H9 (cell line): ENCODE results near the gene MAJIN. TPM values are rescaled to one million over a fixed set of nuclear protein-coding genes. Genes with fewer than 3 reads are reported as not detected.

ENCODE experiments used
- DNase-seq: peaks from one replicate; pipeline ENCODE4 v3.0.0-alpha.2; 2017
- H2AFZ ChIP-seq: one replicate; pipeline ENCODE4 v1.6.1; 2013; ENCODE audit warnings: mild to moderate bottlenecking, low read length, control low read depth, moderate library complexity
- H2AK5ac ChIP-seq: 2 replicates; pipeline ENCODE4 v1.6.1; 2013; ENCODE audit warnings: low read length, control low read depth, mixed read lengths; ENCODE audit not compliant: insufficient read length
- H2BK120ac ChIP-seq: one replicate; pipeline ENCODE4 v1.6.1; 2013; ENCODE audit warnings: low read depth, mild to moderate bottlenecking, low read length, control low read depth, inconsistent platforms; ENCODE audit not compliant: poor library complexity, severe bottlenecking
- H2BK12ac ChIP-seq: 2 replicates; pipeline ENCODE4 v1.6.1; 2013; ENCODE audit warnings: low read length, control low read depth, mixed read lengths, low read depth; ENCODE audit not compliant: insufficient read length
- H2BK15ac ChIP-seq: 2 replicates; pipeline ENCODE4 v1.6.1; 2013; ENCODE audit warnings: low read depth, low read length, control low read depth
- H2BK20ac ChIP-seq: one replicate; pipeline ENCODE4 v1.6.1; 2013; ENCODE audit warnings: low read depth, mild to moderate bottlenecking, low read length, control low read depth, inconsistent platforms; ENCODE audit not compliant: poor library complexity, severe bottlenecking
- H2BK5ac ChIP-seq: 2 replicates; pipeline ENCODE4 v1.6.1; 2013; ENCODE audit warnings: low read length, control low read depth, mixed read lengths; ENCODE audit not compliant: insufficient read length
- H3K14ac ChIP-seq: 2 replicates; pipeline ENCODE4 v1.6.1; 2013; ENCODE audit warnings: low read length, control low read depth; ENCODE audit not compliant: insufficient read depth
- H3K18ac ChIP-seq: 2 replicates; pipeline ENCODE4 v1.6.1; 2013; ENCODE audit warnings: low read depth, mild to moderate bottlenecking, mixed read lengths, low read length, control low read depth; ENCODE audit not compliant: insufficient read length
- H3K23ac ChIP-seq: 2 replicates; pipeline ENCODE4 v1.6.1; 2013; ENCODE audit warnings: low read length, control low read depth, mixed read lengths, low read depth; ENCODE audit not compliant: insufficient read length
- H3K23me2 ChIP-seq: 2 replicates; pipeline ENCODE4 v1.6.1; 2013; ENCODE audit warnings: low read depth, mild to moderate bottlenecking, mixed read lengths, low read length, control low read depth; ENCODE audit not compliant: insufficient read length, poor library complexity, severe bottlenecking
- H3K27ac ChIP-seq: 2 replicates; pipeline ENCODE4 v1.5.1; 2013; ENCODE audit warnings: low read length, control low read depth, mixed read lengths, low read depth; ENCODE audit not compliant: insufficient read length
- H3K27me3 ChIP-seq: 2 replicates; pipeline ENCODE4 v1.6.1; 2013; ENCODE audit warnings: low read length, control low read depth, inconsistent platforms; ENCODE audit not compliant: insufficient read depth
- H3K4ac ChIP-seq: 2 replicates; pipeline ENCODE4 v1.6.1; 2013; ENCODE audit warnings: low read depth, mild to moderate bottlenecking, control low read depth, inconsistent platforms, low read length, moderate library complexity
- H3K4me1 ChIP-seq: 2 replicates; pipeline ENCODE4 v1.6.1; 2013; ENCODE audit warnings: low read length, control low read depth, inconsistent platforms; ENCODE audit not compliant: insufficient read depth
- H3K4me2 ChIP-seq: 2 replicates; pipeline ENCODE4 v1.6.1; 2013; ENCODE audit warnings: low read length, control low read depth, mixed read lengths; ENCODE audit not compliant: insufficient read length, insufficient read depth
- H3K56ac ChIP-seq: 2 replicates; pipeline ENCODE4 v1.6.1; 2013; ENCODE audit warnings: low read depth, mild to moderate bottlenecking, mixed read lengths, low read length, control low read depth; ENCODE audit not compliant: insufficient read length
- H3K79me1 ChIP-seq: 2 replicates; pipeline ENCODE4 v1.6.1; 2013; ENCODE audit warnings: low read depth, mild to moderate bottlenecking, moderate library complexity, low read length, control low read depth, inconsistent platforms; ENCODE audit not compliant: insufficient read depth, poor library complexity, severe bottlenecking
- H3K79me2 ChIP-seq: 2 replicates; pipeline ENCODE4 v1.6.1; 2013; ENCODE audit warnings: low read length, control low read depth, inconsistent platforms; ENCODE audit not compliant: insufficient read depth
- H3K9ac ChIP-seq: 2 replicates; pipeline ENCODE4 v1.6.1; 2013; ENCODE audit warnings: low read length, control low read depth, mixed read lengths; ENCODE audit not compliant: insufficient read length; ENCODE audit errors: extremely low read depth
- H3K9me3 ChIP-seq: one replicate; pipeline ENCODE4 v1.6.1; 2013; ENCODE audit warnings: low read depth, low read length, inconsistent platforms; ENCODE audit not compliant: control insufficient read depth
- H3T11ph ChIP-seq: one replicate; pipeline ENCODE4 v1.6.1; 2013; ENCODE audit warnings: mild to moderate bottlenecking, low read length, control low read depth, inconsistent platforms
- H4K20me1 ChIP-seq: one replicate; pipeline ENCODE4 v1.6.1; 2013; ENCODE audit not compliant: control insufficient read depth, insufficient read length, insufficient read depth
- H4K5ac ChIP-seq: 2 replicates; pipeline ENCODE4 v1.6.1; 2013; ENCODE audit warnings: low read depth, mild to moderate bottlenecking, mixed read lengths, low read length, control low read depth; ENCODE audit not compliant: insufficient read length
- H4K8ac ChIP-seq: replicated peaks from 2 replicates; pipeline ENCODE4 v1.6.1; 2013; ENCODE audit warnings: low read length, control low read depth, mixed read lengths, low read depth; ENCODE audit not compliant: insufficient read length
- H4K91ac ChIP-seq: 2 replicates; pipeline ENCODE4 v1.6.1; 2013; ENCODE audit warnings: low read depth, mild to moderate bottlenecking, moderate library complexity, mixed read lengths, low read length, control low read depth; ENCODE audit not compliant: insufficient read length
- H3K27ac Mint-ChIP-seq, 3 experiments: 2 replicates in 2 of 3; 3 replicates in 1 of 3; pipeline ENCODE4 v1.8.0; 2020 to 2021; ENCODE audit warnings: mixed read lengths in 3 of 3, mild to moderate bottlenecking in 1 of 3, moderate library complexity in 1 of 3
- H3K27me3 Mint-ChIP-seq: 2 replicates; pipeline ENCODE4 v1.8.0; 2021; ENCODE audit warnings: low read depth, mild to moderate bottlenecking, moderate library complexity, mixed read lengths
- H3K36me3 Mint-ChIP-seq, 3 experiments: 2 replicates in 2 of 3; 3 replicates in 1 of 3; pipeline ENCODE4 v1.8.0; 2020 to 2021; ENCODE audit warnings: low read depth in 3 of 3, mixed read lengths in 3 of 3; ENCODE audit not compliant: insufficient read depth in 1 of 3
- H3K4me1 Mint-ChIP-seq, 2 experiments: 2 replicates each; pipeline ENCODE4 v1.8.0; 2020; ENCODE audit warnings: mixed read lengths in 2 of 2
- H3K4me3 Mint-ChIP-seq, 2 experiments: 2 replicates in 1 of 2; 3 replicates in 1 of 2; pipeline ENCODE4 v1.8.0; 2020 to 2021; ENCODE audit warnings: mild to moderate bottlenecking in 2 of 2, mixed read lengths in 2 of 2, moderate library complexity in 1 of 2
- H3K9me3 Mint-ChIP-seq, 2 experiments: 2 replicates in 1 of 2; 3 replicates in 1 of 2; pipeline ENCODE4 v1.8.0; 2020; ENCODE audit warnings: mild to moderate bottlenecking in 2 of 2, mixed read lengths in 2 of 2, moderate library complexity in 1 of 2
- WGBS: extraction: QIAGEN DNeasy Blood & Tissue Kit; methylation state at CpG from one replicate; pipeline ENCODE4 v1.1.7; 2013; ENCODE audit warnings: missing lambda C conversion rate, low lambda C conversion rate, mixed read lengths; ENCODE audit not compliant: insufficient read length; ENCODE audit errors: extremely low coverage; 5-methylcytosine and 5-hydroxymethylcytosine counted together
- total RNA-seq: library from RNA; stranded (reverse); gene quantifications from 2 replicates; pipeline ENCODE4 v1.2.1, GENCODE V29; 2021
- TF ChIP-seq, protein P1 (sequence below): fragments of 200-600 bp; sonication (generic); conservative IDR thresholded peaks from 3 replicates; pipeline ENCODE4 v1.8.0; 2021; ENCODE audit warnings: antibody characterized with exemption, mild to moderate bottlenecking

MAJIN gene
- total RNA-seq, 1 experiment from 2014 or later, result not detected

DNA sequence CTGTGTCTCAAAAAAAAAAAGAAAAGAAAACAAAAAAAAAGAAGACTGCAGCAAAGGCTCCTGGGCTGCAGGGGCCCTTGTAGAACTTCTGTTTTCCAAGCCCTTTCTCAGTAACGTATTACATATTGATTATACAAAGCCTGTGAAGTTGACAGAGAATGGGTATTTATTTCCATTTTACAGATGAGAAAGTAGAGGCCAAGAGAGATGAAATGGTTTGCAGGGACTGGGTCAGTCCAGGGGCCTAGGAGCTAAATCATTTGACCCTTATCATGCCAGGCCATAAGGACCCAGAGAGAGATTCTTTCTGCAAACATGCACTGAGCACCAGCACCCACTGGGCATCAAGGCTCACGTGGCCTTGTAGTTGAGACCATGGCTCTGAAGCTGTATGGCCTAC lies 43.0 kb downstream of the MAJIN start:
- Histone ChIP-seq H3K18ac (no peak overlapping the region), H3K79me2 (no peaks in the 10 kb centered on the region), H3K79me1 (no peaks in the 10 kb centered on the region), H3K4me2 (no peak overlapping the region), H3K9ac (no peak overlapping the region), H3K4ac (no peak overlapping the region), H3K23me2 (peaks cover 7% of the 10 kb centered on the region), H4K20me1 (no peaks in the 10 kb centered on the region), H3K27me3 (no peaks in the 10 kb centered on the region), H2AK5ac (no peak overlapping the region), H2BK15ac (no peak overlapping the region), H3K27ac (no peak overlapping the region), H2BK12ac (no peak overlapping the region), H3K56ac (no peak overlapping the region), H2AFZ (no peak overlapping the region), H3T11ph (no peak overlapping the region), H3K4me1 (no peaks in the 10 kb centered on the region), H4K91ac (no peak overlapping the region), H3K14ac (no peak overlapping the region), H2BK20ac (no peak overlapping the region), H3K23ac (no peak overlapping the region), H3K9me3 (no peaks in the 10 kb centered on the region), H4K8ac (no peak overlapping the region), H4K5ac (no peak overlapping the region), H2BK5ac (no peak overlapping the region), H2BK120ac (no peak overlapping the region)
- Mint-ChIP-seq H3K4me3 (no peak overlapping the region), H3K27me3 (peaks cover 7% of the 10 kb centered on the region), H3K36me3 (peaks cover 0 to 4% (median 0%) of the 10 kb centered on the region in 3 experiments; a peak in 1 of 7 replicates), H3K4me1 (peaks cover 8 to 21% of the 10 kb centered on the region in 2 experiments), H3K27ac (no peak overlapping the region), H3K9me3 (no peaks in the 10 kb centered on the region)
- DNase-seq, result no peak
- TF ChIP-seq, protein P1, sequence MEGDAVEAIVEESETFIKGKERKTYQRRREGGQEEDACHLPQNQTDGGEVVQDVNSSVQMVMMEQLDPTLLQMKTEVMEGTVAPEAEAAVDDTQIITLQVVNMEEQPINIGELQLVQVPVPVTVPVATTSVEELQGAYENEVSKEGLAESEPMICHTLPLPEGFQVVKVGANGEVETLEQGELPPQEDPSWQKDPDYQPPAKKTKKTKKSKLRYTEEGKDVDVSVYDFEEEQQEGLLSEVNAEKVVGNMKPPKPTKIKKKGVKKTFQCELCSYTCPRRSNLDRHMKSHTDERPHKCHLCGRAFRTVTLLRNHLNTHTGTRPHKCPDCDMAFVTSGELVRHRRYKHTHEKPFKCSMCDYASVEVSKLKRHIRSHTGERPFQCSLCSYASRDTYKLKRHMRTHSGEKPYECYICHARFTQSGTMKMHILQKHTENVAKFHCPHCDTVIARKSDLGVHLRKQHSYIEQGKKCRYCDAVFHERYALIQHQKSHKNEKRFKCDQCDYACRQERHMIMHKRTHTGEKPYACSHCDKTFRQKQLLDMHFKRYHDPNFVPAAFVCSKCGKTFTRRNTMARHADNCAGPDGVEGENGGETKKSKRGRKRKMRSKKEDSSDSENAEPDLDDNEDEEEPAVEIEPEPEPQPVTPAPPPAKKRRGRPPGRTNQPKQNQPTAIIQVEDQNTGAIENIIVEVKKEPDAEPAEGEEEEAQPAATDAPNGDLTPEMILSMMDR, result no peak
- no CpG with 5 or more reads among the region's 2 CpGs for WGBS
